OCI-LY3 (cell line): Measurements from ENCODE around the gene TBC1D5.

Source experiments
- CTCF ChIP-seq: fragments of 200-600, 300-600 bp; sonication (generic); IDR thresholded peaks from 2 replicates; pipeline ENCODE4 v1.5.1; 2014; ENCODE audit warnings: antibody characterized with exemption, low read length, low read depth
- EZH2phosphoT487 ChIP-seq: fragments of 200-600 bp; shearing (Covaris generic); IDR thresholded peaks from 2 replicates; pipeline ENCODE4 v1.6.1; 2018; ENCODE audit warnings: antibody characterized with exemption, mixed run types, low read depth

DNA sequence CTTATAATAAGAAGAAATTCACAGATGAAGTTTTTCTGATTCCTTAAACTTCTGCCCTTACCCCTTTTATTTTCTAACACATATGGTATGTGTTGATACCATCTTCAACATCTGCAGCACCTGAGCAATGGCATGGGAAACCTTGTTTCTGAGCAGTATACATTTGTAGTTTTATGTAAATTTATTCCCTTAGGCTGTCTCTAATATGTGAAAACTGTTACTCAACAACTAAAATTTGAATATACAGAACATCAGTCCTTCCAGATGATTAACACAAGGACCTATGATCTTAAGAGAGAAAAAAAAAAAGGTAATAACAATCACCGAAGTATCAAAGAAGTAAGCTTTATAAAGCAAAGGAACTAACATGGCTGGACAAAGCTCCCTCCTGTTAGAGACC, 190.5 kb downstream of the TBC1D5 start:
- TF ChIP-seq CTCF (no peak), EZH2phosphoT487 (no peak)
